OCI-LY1 (cell line): ENCODE measurements around the gene ENO3.

ENCODE experiments used
- H2AFZ ChIP-seq: fragments of 200-600 bp; sonication (generic), shearing (Covaris generic); 2 replicates; pipeline ENCODE4 v1.6.0; 2014; ENCODE audit warnings: antibody characterized with exemption, mild to moderate bottlenecking, low read length
- H3F3A ChIP-seq: fragments of 200-600 bp; sonication (generic), shearing (Covaris generic); 2 replicates; pipeline ENCODE4 v1.6.0; 2014; ENCODE audit warnings: mild to moderate bottlenecking, antibody characterized with exemption, low read length, moderate library complexity; ENCODE audit not compliant: insufficient read depth
- H3K27ac ChIP-seq: fragments of 200-600 bp; sonication (generic); 2 replicates; pipeline ENCODE4 v1.5.1; 2014; ENCODE audit warnings: low read length, mixed run types, mild to moderate bottlenecking, low read depth; ENCODE audit not compliant: poor library complexity, severe bottlenecking
- H3K27me3 ChIP-seq: fragments of 200-600 bp; sonication (generic); 2 replicates; pipeline ENCODE4 v1.6.0; 2014; ENCODE audit warnings: antibody characterized with exemption, mild to moderate bottlenecking, low read length, moderate library complexity; ENCODE audit not compliant: insufficient read depth
- H3K36me3 ChIP-seq: fragments of 200-600 bp; sonication (generic); 2 replicates; pipeline ENCODE4 v1.6.1; 2014; ENCODE audit warnings: mild to moderate bottlenecking, antibody characterized with exemption, low read length, moderate library complexity, mixed read lengths; ENCODE audit not compliant: insufficient read depth
- H3K4me1 ChIP-seq: fragments of 200-600 bp; sonication (generic); 2 replicates; pipeline ENCODE4 v1.5.1; 2014; ENCODE audit warnings: mild to moderate bottlenecking, low read length, moderate library complexity; ENCODE audit not compliant: insufficient read depth, severe bottlenecking
- H3K4me2 ChIP-seq: fragments of 200-600 bp; sonication (generic), shearing (Covaris generic); 2 replicates; pipeline ENCODE4 v1.6.1; 2014; ENCODE audit warnings: low read length
- H3K4me3 ChIP-seq: fragments of 200-600 bp; sonication (generic); 2 replicates; pipeline ENCODE4 v1.5.1; 2014; ENCODE audit warnings: low read length, low read depth, mild to moderate bottlenecking, mixed read lengths; ENCODE audit not compliant: poor library complexity, severe bottlenecking
- H3K79me2 ChIP-seq: fragments of 200-600 bp; shearing (Covaris generic); 2 replicates; pipeline ENCODE4 v1.6.1; 2016; ENCODE audit warnings: mixed run types, low read length, mixed read lengths; ENCODE audit not compliant: insufficient read depth
- H3K9ac ChIP-seq: fragments of 200-600 bp; sonication (generic), shearing (Covaris generic); 2 replicates; pipeline ENCODE4 v1.6.1; 2014; ENCODE audit warnings: mild to moderate bottlenecking, low read length, mixed read lengths
- H3K9me2 ChIP-seq: fragments of 200-600 bp; sonication (generic), shearing (Covaris generic); 2 replicates; pipeline ENCODE4 v1.6.1; 2014; ENCODE audit warnings: low read depth, mild to moderate bottlenecking, low read length, mixed read lengths
- H3K9me3 ChIP-seq: fragments of 200-600 bp; shearing (Covaris generic); 2 replicates; pipeline ENCODE4 v1.6.1; 2014; ENCODE audit warnings: low read length, mixed read lengths
- H4K20me1 ChIP-seq: fragments of 200-600 bp; sonication (generic), shearing (Covaris generic); 2 replicates; pipeline ENCODE4 v1.6.0; 2016; ENCODE audit warnings: mild to moderate bottlenecking, low read length; ENCODE audit not compliant: insufficient read depth
- EZH2 ChIP-seq: fragments of 200-600 bp; sonication (generic), shearing (Covaris generic); IDR thresholded peaks from 2 replicates; pipeline ENCODE4 v1.8.0; 2017; ENCODE audit warnings: borderline replicate concordance, mixed run types, mild to moderate bottlenecking, antibody characterized with exemption, low read length, moderate library complexity, mixed read lengths
- TF ChIP-seq, protein P1 (sequence below): fragments of 200-600 bp; sonication (generic), shearing (Covaris generic); IDR thresholded peaks from 2 replicates; pipeline ENCODE4 v1.5.1; 2017; ENCODE audit warnings: mild to moderate bottlenecking, antibody characterized with exemption, low read length, moderate library complexity, mixed read lengths

The ENO3 gene

DNA sequence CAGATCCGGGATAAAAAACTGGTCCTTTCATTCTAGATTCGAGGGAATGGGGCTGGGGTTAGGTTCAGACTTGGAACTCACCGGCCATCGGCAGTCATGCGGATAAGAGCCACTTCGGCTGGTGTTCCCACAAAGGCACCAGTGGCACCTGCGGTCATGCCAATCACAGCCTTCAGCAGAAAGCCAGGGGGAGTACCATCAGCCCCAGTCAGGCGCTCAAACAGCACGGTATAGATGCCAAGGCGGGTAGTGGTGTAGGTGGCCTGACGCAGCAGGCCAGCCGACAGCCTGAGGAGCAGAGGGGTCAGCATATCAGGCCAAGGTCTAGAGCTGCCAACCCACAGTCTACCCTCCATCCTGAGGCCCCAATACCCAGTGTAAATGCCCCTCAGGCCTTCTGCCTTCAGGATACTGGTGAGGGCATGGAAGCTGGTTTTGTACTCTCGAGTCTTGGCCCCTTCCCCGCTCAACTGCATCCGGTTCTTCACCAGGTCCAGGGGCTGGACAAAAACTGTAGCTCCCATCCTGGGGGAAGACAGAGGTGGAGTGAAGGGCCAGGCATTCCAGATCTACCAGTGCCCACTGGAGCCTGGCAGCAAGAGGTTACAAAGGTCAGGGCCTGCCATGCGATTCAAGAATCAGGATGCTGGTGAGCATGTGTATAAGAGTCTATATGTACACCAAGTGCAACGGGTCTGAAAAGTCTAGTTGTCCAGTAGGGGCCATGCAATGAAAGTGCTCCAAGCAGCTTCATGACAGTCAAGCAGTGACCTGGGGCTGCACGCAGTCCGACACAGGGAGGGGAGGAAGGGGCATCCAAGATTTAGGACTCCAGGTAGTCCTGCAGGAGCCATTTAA is 12.0 kb upstream of the ENO3 start:
- Histone ChIP-seq H4K20me1 (no peaks in the 10 kb centered on the region), H3K9me2 (no peaks in the 10 kb centered on the region), H3K4me3 (peak overlapping the region; percentile 85), H3K27ac (peak overlapping the region; percentile 85), H3K9ac (peak overlapping the region; percentile 98), H3K79me2 (peaks cover 16% of the 10 kb centered on the region; the same call in 1 of the 2 replicates), H3K27me3 (no peaks in the 10 kb centered on the region), H2AFZ (no peak overlapping the region), H3K9me3 (no peaks in the 10 kb centered on the region), H3F3A (peaks cover 4% of the 10 kb centered on the region; the same call in 1 of the 2 replicates), H3K4me1 (peaks cover 45% of the 10 kb centered on the region), H3K36me3 (peaks cover 61% of the 10 kb centered on the region), H3K4me2 (peak overlapping the region; percentile 84)
- TF ChIP-seq, protein P1, sequence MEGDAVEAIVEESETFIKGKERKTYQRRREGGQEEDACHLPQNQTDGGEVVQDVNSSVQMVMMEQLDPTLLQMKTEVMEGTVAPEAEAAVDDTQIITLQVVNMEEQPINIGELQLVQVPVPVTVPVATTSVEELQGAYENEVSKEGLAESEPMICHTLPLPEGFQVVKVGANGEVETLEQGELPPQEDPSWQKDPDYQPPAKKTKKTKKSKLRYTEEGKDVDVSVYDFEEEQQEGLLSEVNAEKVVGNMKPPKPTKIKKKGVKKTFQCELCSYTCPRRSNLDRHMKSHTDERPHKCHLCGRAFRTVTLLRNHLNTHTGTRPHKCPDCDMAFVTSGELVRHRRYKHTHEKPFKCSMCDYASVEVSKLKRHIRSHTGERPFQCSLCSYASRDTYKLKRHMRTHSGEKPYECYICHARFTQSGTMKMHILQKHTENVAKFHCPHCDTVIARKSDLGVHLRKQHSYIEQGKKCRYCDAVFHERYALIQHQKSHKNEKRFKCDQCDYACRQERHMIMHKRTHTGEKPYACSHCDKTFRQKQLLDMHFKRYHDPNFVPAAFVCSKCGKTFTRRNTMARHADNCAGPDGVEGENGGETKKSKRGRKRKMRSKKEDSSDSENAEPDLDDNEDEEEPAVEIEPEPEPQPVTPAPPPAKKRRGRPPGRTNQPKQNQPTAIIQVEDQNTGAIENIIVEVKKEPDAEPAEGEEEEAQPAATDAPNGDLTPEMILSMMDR: no peak; the same call in 1 of the 2 replicates
- no peak for TF ChIP-seq EZH2

DNA sequence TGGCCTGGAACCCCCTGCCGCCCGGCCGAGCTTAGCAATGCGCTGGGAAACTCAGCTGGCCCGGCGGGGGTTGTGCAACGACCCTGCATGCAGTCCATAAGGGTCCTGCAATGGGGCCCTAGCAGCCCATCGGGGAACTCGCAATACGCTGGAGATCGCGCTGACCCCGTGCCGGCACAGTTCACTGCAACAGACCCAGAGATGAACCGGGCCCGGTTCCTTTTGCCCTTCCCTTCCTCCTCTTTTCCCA is 11.4 kb upstream of the ENO3 start:
- Histone ChIP-seq H3K27ac (peak overlapping the region; percentile 85), H2AFZ (no peak overlapping the region), H4K20me1 (no peaks in the 10 kb centered on the region), H3F3A (peaks cover 8% of the 10 kb centered on the region), H3K4me3 (peak overlapping the region; percentile 85), H3K79me2 (peaks cover 16% of the 10 kb centered on the region; the same call in 1 of the 2 replicates), H3K9me3 (no peaks in the 10 kb centered on the region), H3K27me3 (no peaks in the 10 kb centered on the region), H3K36me3 (peaks cover 66% of the 10 kb centered on the region), H3K4me2 (peak overlapping the region; percentile 84), H3K9ac (peak overlapping the region; percentile 98), H3K4me1 (peaks cover 48% of the 10 kb centered on the region), H3K9me2 (no peaks in the 10 kb centered on the region)
- no peak for TF ChIP-seq EZH2
- TF ChIP-seq, protein P1: no peak

DNA sequence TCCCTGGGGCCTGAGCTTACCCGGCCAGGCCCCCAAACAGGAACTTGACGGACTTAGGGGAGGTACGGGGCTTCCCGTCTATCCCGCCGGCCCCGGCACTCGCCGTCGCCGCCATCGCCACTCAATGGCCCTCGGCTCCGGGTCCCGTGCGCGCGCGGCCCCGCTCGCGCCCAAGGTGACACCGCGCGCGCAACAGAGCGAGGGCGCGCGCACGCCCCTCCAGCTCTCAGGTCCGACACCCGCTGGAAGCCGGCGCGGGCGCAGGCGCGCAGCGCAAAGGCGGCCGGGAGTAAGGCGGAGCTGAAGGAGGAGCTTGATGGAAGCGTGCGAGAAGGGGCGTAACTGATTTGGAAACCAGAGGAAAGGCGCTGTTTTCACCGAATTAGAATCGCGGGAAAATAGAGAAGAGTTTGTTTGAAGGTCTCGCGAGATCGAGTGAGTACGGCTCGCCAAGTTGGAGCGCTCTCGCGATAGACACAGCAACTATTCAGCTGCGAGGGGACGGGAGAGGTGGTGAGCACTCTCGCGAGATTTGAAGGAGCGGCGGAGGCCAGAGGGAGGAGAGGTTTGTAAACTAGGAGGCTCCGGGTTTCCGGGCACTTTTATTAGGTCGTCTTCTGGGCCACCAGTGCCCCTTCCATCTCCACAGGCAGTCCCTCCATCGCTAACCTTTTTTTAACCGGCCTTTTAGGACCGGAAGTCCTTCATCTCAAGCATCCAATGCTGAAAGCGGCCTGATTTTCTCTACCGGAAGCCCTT is 10.9 kb upstream of the ENO3 start, which contains the start of the genes RNF167 and SLC25A11:
RNF167 (plus strand) TSS at position 473 of the 759 bp plus-strand sequence. CDS start 642 bp downstream, outside the sequence.
SLC25A11 (minus strand) TSS at position 251 of the 759 bp plus-strand sequence; CDS start at position 115, 136 bp downstream.
- Histone ChIP-seq H3K27me3 (no peaks in the 10 kb centered on the region), H3K4me3 (peak within 1 kb of the TSS; percentile 85), H3F3A (peaks cover 13% of the 10 kb centered on the region), H3K36me3 (peaks cover 71% of the 10 kb centered on the region), H3K4me1 (peaks cover 50% of the 10 kb centered on the region), H3K9ac (peak within 1 kb of the TSS; percentile 98), H2AFZ (no peak within 1 kb of the TSS), H3K27ac (peak within 1 kb of the TSS; percentile 85), H3K9me2 (no peaks in the 10 kb centered on the region), H3K9me3 (no peaks in the 10 kb centered on the region), H3K4me2 (peak within 1 kb of the TSS; percentile 100), H3K79me2 (peaks cover 16% of the 10 kb centered on the region; the same call in 1 of the 2 replicates), H4K20me1 (no peaks in the 10 kb centered on the region)
- TF ChIP-seq EZH2: no peak
- TF ChIP-seq, protein P1: no peak
